Measurements from ENCODE around the gene ARFRP1.
"Not testable (repeated sequence)": the region's sequence is repeated elsewhere in the genome, so short reads cannot be mapped to it uniquely, and the experiment has no call there.

ARFRP1 gene

DNA sequence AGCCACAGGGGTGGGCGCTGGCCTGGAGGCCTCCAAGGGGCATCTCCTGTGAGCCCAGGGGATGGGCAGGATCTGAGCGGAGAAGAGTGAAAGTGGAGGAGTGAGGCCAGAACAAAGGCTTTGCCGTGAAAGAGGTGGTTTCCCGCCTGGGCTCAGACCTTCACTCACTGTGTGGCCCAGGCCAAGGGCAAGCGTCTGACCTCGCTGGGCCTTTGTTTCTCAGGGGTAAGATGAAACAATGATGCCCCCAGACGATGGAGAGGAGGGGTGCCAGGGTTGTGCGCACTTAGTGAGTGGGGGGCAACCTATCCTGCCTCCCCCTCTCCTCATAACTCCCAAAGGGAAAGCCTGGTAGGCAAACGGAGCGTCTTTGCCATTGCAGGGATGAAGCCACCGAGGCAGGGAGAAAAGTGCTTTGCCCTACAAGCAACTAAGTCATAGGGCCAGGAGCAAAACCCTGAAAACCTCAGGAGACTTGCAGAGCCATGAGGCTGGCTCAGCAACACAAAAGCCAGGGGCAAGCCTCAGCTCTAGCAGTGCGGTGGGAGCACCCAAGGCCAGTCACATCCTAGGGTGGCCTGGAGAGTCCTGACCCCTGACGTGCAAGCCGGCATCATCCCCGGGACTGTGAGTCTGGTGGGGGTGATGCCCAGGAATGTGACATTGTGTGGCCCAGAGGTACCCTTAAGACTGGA, 53.7 kb downstream of the ARFRP1 start:
- DNase-seq, result no peak

DNA sequence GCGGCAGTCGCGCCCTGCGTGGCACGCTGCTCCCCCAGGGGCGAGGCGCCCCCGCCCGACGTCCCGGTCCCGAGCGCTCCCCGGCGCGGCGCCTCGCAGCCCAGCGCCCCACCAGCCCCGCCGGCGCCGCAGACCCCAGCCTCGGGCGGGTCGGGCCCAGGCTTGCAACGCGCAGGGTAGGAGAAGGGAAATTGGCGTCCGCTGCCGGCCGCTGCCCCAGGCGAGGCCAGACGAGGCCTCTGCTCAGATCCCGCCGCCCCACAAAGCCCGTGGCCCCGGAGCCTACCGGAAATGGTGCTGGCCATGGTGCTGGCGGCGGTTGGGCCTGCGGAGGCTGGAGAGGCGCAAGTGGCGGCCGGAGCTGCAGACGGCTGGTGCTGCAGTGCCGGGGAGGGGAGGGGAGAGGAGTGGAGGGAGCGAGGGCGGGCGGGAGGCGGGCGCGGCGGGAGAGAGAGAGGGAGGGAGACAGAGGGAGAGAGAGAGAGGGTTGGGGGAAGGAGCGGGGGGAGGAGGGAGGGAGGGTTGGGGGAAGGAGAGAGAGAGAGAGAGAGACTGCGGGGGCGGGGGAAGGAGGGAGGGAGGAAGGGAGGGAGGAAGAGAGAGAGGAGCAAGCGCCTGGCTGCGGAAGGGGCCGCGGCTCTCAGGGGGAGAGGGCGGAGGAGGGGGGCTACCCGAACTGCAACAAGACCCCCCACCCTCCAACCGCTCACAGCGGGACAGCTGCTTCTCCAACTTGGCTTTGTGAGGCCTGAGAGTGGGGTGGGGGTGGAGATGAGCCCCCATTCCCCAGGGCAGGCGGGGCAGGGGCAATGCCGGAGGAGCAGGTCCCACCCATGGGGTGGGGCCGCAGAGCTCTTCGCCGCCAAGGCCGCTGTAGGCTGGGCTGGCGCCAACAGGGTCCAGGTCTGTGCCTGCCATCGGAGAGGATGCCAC, 54.5 kb downstream of the ARFRP1 start, which contains the start of gene STMN3:
STMN3 (minus strand) TSS at position 384 of the 933 bp plus-strand sequence; CDS start at position 305, 79 bp downstream.
- DNase-seq, result peak; percentile 45 to 75 (median 53)

DNA sequence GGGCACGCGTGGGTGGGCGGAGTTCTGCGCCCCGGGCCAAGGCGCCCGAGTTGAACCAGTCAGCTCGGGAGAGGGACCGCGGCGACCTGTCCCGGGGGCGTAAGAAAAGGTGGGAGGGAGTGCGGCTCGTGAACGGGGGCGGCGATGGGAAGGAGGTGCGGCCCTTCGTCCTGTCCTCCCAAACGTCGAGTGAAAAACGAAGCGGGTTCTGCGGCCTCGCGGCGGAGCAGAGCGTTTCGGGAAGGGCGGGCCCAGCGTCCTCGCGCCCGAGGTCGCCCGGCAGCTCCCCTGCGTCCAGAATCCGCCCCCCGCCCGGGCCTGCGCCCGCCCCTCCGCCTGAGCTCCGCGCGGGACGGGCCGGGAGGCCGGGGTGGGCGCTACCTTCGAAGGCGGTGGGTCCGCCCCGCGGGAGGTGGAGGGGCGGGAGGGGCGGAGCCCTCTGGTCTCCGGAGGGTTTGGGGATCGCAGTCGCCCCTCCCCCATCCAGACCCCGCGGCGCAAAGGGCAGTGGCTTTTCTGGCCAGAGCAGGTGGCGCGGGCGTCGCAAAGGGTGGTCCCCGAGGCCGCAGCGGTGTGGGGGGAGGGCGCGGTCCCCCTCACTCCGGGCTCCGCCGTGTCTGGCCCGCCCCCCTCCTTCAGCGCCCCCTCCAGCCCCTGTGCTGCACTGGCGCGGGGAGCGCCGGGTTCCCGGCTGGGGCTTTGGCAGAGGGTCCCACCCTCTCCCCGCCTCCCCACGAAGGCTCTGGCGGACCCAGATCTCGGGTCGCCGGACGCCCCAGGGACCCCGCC, 55.4 kb downstream of the ARFRP1 start:
- DNase-seq, result peak in 3 of 5 experiments; percentile 17 to 42 (median 40)

GRCh38 chr20:63651942-63652191, 55.9 kb downstream of the ARFRP1 start:
- peak in 1 of 5 experiments; percentile 32 for DNase-seq

GRCh38 chr20:63650486-63650885, 57.3 kb downstream of the ARFRP1 start:
- DNase-seq, result not testable (repeated sequence)

- DNase-seq, result no peak
These were observed 58.7 kb downstream of the ARFRP1 start for GRCh38 chr20:63648895-63649589.

All from T-helper 2 cell (primary cell).